Fibroblast of skin of scalp (primary cell): ENCODE results near the gene BORCS5.

Experiments
- DNase-seq: peaks from one replicate; pipeline ENCODE4 v3.0.0-alpha.2; 2013

The BORCS5 gene

DNA sequence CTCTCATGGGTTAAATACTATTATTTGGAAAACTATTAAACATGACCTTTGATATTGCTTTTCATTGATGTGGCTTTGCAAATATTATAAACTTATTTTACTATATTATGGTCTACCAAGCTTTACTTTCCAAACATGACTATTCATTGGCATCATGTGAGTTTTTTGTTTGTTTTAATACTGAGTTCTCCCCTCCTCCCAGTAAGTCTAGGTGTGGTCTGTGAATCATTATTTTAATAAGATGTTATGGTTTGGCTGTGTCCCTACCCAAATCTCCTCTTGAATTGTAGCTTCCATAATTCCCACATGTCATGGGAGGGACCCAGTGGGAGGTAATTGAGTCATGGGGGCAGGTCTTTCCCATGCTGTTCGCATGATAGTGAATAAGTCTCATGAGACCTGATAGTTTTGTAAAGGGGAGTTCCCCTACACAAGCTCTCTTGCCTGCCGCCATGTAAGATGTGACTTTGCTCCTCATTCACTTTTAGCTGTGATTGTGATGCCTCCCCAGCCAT is 80.0 kb downstream of the BORCS5 start:
- DNase-seq = peak; percentile 52

DNA sequence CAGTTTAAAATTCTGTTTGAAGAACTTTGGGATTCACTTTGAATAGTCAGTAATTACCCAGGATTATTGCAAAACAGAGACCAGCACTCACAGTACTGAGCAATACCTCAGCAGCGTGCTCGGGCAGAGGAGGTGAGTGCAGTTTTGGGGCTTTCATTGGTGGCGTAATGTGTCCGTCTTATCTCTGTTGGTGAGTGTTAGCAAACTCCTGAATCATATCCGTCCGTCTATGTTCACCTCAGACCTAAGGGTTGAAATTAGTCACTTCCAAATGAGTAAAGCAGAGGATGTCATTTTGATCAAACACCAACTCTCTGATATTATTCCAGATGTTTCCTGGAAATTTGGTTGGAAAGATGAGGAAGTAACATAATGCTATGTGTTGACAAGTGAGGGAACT is 82.8 kb downstream of the BORCS5 start:
- no peak for DNase-seq

DNA sequence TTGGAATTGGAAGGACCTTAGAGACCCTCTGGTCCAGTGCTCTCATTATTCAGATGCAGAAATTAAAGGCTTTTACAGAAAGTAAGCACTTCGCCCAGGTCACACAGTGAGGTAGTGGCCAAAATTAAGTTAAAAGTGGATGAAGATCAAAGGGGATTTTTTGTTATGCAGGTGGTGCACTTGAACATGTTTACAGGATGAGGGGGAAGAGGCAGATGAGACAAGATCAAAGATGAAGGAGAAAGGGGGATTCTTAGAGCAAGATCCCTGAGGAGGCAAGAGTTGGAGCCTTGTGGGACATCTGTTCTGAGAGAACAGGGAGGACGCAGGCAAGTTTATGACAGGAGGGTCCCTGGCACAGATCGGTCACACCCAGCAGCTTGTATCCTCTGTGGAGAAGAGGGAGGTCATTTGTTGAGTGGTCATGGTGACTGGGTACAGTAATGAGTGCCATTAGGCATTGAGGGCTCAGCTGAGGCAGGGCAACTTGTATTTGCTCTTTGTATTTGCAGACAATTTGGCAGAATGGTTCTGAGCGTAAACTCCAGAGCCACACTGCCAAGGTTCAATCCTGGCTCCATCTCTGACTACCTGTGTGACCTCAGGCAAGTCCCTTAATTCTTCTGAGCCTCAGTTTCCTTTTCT is 84.0 kb downstream of the BORCS5 start:
- DNase-seq = no peak

DNA sequence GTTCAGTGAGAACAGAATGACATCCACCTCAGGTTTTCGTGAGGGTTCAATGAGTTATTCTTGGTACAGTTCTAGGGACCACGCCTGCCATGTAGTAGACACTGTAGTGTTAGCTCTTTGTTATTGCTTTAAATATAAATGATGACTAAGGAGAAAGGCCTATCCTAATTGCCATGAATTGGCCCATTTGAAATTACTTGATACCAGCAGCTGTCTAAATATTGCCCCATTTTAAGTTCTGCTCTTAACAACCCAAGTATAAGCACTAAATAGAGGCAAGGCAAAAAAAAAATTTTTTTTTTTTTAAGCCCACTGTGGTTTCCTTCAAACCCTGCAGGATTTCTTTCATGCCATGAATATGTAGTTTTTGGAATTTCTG is 84.5 kb downstream of the BORCS5 start:
- DNase-seq = no peak

DNA sequence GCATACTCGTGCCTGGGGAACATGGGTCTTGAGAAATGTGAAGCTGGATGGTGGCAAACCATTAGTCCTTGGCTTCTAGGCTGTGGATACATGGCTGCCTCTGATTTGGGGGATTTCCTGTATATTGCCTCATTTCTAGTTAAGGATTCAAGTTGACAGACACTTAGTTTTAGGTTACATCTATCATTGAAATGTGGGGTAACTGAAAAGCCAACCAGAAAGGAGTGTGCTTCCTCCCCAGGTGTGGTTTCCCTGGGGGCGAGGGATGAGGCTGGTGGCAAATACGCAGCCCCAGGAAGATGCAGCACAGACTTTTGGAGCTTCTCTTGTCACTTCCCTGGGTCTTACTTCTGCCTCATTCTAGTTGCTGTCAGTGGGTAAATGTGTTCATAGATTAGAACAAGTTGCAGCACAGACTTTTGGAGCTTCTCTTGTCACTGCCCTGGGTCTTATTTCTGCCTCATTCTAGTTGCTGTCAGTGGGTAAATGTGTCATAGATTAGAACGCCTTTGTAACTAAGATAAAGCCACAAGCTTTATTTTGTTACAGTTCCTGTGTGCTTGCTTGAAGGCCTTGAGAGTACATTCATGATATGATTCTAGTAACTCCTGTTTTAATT is 85.1 kb downstream of the BORCS5 start:
- DNase-seq = no peak

DNA sequence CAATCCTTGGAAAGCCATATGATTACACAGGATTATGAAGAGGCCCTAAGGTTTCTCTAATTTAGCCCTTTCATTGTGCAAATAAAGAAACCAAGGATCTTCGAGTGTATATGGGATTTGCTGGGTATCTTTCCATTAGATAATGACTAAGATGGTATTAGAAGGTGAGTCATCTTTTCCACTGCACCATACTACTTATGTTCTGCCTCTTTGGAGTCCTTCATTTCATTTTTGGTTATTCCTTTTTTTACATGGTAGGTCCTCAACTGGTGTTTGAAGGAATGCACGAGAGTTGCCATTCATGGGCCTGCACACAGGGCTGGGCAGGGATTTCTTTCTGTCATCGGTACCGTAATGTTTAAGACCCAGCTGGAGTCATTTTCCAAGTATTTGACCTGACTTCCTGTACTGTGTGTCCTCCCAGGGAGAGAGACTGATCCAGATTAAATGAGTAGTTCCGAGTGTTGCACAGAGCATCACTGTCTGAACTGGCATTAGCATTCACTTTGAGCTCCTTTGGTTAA is 85.7 kb downstream of the BORCS5 start:
- DNase-seq = peak; percentile 39

DNA sequence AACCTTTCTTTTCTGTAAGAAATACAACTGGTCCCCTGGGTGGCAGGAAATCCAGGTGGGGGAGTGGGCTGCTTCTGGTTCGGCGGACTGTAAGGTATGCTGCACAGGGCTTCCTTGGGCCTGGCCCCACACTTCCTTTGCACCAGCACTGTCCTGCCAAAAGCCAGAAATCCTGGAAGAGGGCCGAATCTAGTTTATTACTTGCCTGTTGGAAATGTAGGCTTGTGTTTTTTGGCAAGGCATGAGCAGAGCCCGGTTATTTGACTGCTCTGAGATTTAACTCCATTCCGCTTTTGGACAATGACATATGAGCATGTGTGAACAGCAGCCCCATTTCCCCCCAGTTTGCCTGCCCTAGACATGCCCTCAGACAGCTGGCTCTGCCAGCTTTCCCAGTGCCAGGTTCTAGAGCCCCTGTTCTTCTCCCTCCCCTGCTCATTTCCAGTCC is 86.6 kb downstream of the BORCS5 start:
- DNase-seq = no peak

DNA sequence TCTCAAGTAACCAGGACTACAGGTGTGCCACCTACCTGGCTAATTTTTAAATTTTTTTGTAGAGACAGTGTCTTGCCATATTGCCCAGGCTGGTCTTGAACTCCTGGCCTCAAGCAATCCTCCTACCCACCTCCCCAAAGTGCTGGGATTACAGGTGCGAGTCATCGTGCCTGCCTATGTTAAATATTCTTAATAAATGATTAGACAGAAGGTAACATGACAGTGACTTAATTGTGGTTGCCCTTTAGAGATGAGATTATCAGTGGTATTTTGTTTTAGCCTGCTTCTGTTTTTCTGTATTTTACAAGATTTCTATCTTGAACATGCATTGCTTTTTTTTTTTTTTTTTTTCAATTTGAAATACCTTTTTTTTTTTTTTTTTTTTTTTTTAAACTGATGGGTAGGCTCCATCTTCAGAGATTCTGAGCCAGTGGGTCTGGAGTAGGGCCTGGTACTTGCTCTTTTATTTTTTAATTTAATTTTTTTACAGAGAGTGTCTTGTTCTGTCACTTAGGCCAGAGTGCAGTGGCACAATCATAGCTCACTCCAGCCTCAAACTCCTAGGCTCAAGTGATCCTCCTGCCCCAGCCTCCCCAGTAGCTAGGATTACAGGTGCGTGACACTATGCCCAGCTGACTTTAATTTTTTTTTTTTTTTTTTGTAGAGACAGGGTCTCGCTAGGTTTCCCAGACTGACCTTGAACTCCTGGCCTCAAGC is 88.4 kb downstream of the BORCS5 start:
- no peak for DNase-seq

DNA sequence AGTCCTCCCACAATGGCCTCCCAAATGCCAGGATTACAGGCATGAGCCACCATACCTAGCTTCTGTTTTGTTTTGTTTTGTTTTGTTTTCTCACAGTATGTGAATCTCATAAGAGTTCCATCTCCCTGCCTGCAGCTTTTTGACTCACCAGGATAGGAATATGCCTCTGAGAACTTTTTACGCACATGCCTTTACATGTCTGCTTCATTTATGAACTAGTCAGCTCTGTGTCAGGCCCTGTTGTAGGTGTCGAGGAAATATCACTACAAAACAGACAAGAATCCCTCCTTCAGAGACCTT is 89.0 kb downstream of the BORCS5 start:
- no peak for DNase-seq

DNA sequence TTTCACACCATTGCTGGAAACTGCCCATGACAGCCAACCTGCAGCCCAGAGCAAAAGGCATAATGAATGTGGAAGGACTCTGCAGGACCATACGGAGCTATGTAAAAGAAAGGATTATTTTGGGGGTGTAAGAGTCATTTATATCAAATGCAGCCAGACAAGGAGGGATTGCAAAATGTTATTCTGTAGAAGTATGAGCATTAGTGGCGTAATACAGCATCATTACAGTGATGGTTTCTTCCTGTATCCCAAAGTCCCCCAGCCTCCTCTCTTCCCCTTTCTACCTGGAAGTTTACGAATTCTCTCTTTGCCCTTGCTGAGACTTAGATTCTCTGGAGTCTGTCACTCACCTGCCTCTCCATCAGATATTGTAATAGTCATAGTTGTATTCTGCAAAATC is 89.9 kb downstream of the BORCS5 start:
- no peak for DNase-seq

DNA sequence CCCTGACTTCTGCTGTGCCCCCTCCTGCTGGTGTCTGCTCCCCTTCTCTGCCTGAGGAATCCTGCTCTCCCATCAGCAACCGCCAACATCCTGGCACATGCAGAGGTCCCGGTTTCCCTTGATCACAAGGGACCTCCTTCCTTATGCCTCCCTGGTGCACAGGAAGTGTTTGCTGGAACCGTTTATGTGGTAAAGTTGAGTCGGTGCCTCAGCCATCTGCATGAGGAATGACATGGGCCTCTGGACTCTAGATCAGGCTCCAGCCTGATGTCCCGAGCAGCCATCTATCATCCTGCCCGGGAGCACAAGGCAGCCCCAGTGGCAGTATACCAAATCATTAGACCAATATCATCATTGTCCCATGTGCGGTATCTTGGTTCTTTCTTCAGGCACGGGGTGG is 90.4 kb downstream of the BORCS5 start:
- DNase-seq = no peak

DNA sequence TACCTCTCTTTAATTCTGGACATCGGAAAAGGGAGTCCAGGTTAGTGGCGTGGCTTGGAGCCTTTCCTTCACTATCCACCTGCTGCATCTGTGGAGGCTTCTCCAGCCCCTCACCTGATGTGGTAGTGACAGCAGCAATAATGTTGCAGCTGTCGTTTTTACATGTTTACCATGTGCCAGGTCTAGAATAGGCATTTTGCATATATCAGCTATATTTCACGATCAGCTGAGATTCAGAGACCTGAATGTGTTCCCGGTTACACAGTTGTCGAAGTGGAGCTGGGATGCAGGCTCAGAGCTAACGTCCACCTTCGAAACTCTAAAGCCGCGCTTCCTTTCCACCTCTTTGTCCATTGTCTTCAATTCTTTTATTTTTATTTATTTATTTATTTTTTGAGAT is 91.0 kb downstream of the BORCS5 start:
- DNase-seq = no peak

DNA sequence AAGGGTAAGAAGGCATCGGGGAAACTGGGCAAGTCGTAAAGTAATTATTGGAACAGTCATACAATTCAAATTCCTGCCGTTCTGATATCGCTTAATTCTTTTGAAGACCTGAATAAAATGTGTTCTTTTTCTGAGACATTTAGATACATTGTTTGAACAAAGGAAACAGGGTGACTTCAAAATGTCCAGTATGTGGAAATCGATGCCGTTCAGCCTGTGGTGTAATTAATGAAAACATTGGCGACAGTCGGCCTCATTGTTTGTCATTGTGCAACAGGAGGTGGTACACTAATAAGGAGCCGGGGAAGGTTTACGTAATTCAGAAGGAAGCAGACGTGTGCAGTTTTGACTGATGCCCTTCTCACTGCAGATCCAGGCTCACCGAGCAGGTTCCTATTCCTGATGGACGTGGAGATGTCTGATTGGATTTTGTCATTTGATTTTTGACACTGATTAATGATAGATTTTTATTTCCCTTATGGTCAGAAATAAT is 92.7 kb downstream of the BORCS5 start:
- DNase-seq = no peak

DNA sequence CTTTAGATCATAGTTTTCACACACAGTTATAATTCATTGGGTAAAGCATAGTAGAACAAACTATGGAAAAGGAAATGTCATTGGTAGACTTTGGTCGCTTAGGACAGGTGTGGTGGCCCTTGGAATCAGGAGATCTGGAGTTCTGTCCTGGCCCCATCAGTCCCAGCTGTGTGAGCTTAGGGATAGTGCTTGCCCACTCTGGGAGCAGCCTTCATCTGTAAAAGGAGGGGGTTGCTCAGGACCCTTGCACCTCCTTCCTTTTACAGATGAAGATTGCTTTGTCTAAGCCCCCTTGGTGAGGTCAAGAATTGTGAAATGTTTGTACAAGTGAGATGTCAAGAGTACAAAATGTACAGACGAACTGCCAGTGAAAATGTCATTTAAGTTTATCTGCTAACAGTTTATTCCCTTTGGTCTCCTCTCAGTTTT is 93.2 kb downstream of the BORCS5 start:
- DNase-seq = no peak

DNA sequence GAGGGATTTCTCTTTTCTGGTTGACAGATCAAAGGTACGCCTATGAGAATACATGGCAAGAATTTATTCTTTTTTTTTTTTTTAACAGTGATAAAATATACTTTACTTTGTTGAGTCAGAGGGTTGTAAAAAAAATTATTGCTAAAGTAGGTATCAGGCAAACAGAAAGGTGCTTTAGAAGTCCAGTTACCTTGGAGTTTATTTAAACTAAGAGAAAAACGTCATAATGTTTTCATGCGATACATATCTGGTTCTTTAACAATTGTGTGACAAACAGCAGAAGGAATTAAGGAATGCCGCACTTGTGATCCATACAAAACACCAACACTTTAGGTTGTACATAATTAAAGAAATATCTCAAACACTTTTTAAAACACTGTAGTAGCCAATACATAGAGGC is 94.2 kb downstream of the BORCS5 start:
- DNase-seq = no peak

DNA sequence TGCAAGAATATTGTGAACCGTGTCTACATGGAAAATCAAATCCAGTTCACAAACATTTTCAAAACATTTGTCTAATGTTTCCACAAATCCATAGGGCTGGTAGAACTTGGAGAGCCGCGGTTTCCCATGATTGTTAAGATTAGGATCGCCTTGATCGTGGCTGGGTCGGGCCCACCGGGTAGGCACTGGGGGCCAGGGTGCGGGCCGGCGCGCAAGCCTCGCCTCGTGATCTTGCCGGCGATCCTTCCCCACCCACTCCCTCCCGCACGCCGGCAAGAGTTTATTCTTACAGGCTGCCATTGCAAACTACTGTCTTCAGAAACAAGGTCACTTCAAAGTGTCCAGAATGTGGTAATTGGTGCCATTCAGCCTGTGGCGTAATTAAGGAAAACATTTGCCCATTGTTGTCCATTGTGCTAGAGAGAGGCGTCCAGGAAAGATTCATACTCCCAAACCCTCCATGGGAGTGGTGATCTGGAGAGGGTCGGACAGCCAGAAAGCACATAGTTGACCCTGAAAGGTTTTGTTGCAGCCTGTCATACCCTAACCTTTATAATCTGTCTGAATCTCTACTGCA is 95.5 kb downstream of the BORCS5 start:
- DNase-seq = no peak

DNA sequence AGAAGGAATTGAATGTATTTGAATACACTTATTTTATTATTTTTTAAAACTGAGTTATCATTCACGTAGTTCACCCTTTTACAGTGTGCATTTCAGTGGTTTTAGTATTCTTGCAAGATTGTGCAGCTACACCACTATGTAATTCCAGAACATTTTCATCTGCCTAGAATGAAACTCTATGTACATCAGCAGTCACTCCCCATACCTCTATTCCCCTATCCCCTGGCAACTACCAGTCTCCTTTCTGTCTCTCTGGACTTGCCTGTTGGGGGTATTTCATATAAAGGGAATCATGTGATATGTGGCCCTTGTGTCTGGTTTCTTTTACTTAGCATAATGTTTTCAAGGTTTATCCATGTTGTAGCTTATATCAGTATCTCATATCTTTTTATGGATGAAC is 96.8 kb downstream of the BORCS5 start:
- DNase-seq = no peak

DNA sequence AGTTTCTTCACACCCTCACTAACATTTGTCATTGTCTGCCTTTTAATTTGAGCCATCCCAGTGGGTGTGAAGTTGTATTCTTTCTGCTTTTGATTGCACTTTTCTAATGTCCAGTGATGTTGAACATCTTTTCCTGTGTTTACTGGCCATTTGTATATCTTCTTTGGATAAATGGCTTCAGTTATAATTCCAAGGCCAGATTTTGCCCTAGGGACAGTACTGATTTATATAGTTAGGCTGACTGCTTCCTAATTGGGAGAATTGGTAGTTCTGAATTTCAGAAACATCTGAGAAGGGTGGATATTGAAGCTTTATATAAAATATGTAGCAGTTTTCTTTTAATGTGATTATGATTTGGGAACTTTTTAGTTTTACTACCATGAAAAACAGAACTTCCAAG is 97.4 kb downstream of the BORCS5 start:
- DNase-seq = no peak

DNA sequence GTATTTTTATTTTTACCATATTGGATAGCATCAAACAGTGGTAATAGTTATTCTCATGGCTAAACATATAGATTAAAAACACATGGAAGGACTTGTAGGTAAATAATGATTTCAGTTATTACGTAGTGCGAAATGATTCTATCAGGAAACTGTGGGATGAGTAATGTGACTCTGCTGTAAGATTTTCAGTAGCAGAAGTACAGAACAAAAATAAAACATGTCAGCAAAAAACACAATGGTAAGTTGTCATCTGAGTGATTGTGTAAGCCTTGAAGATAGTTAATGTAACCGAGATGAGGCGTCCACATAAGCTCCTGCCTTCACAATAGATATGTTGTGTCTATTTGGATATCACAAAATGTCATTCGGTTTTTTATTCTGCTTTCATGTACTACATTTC is 99.8 kb downstream of the BORCS5 start:
- DNase-seq = peak; percentile 27

DNA sequence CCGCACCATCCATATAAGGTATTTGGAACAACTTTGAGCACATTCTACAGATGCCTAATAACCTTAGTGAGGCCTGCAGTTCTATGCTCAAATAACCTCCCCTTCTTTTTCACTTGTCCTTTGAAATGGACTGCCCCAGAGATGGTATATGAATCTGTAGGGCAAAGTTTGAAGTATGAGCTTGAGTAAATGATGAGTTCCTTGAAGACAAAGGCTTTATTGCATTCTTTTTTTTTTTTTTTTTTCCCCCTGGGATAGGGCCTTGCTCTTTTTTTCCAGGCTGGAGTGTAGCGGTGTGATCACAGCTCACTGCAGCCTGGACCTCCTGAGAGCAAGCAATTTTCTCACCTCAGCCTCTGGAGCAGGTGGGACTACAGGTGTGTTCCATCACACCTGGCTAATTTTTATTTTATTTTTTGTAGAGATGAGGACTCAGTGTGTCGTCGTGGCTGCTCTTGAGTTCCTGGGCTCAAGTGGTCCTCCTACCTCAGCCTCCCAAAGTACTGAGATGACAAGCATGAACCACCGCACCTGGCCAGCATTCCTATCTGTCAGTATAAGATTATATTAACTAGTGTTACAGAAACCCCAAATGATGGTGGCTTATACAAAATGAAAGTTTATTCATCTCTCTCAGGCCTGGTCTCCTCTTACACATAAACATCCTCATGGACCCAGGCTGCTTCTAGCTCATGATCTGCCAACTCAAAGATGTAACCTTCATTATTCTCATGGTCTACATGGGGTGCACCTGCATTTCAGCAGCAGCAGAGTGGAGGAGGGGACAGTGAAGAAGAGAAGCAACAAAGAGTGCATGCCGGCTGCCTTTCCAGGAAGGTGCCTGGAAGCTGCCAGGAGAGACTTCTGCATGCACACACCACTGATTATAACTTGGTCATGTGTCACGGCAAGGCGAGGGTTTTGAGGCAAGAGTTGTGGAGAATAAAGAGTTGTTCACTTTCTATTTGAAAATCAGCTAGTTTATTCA is 104.4 kb downstream of the BORCS5 start:
- no peak for DNase-seq

DNA sequence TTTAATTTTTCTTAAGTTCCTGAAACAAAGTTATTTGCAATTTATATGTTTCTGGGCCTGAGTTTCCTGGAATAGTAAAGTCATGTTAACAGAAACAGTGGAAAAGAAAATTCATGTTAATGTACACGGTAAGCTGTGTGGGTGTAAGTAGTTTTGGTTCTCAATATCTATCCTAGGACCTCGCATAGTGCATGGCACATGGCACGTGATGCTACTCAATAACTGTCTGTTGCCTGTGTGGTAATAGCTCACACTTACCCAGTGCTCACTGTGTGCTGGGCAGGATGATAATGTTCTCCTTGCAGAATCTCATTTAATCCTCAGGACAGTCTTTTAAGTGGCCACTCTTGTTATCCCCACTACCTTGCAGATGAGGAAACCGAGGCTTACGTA is 105.0 kb downstream of the BORCS5 start:
- DNase-seq = no peak

DNA sequence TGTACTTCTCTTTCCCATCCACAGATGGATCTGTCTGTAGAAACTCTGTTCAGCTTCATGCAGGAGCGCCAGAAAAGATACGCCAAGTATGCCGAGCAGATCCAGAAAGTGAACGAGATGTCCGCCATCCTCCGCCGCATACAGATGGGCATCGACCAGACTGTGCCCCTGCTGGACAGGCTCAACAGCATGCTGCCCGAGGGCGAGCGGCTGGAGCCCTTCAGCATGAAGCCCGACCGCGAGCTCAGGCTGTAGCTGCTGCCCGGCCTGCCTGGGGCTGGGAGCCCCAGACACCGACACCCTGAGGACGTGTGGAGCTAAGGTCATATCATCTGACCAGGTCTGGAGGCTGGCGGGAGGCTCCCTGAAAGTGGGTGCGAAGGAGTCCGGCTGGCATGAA is 108.6 kb downstream of the BORCS5 start:
- no peak for DNase-seq
